CD4-positive, alpha-beta memory T cell (primary cell): Measurements from ENCODE around the gene NPS. TPM values are rescaled to one million over a fixed set of nuclear protein-coding genes. Genes with fewer than 3 reads are reported as not detected.

Experiments used
- CTCF ChIA-PET: fragments of 350-600 bp; sonication (Branson Sonifier 250); formaldehyde crosslinking; loops from one replicate; lab custom pipeline; 2021; ENCODE audit warnings: inconsistent platforms; ENCODE audit not compliant: partially characterized antibody; lab: Charles Lee
- POLR2A ChIA-PET: fragments of 350-600 bp; sonication (Branson Sonifier 250); formaldehyde crosslinking; loops from one replicate; lab custom pipeline; 2021; ENCODE audit not compliant: partially characterized antibody; lab: Charles Lee
- DNase-seq, 5 donors: peaks; one replicate each; pipeline versions ENCODE4 v3.0.0 to v3.0.0-alpha.2; 2020 to 2022; ENCODE audit warnings: mixed read lengths in 1 of 5
- H3K27ac ChIP-seq: one replicate; pipeline ENCODE4 v1.7.0; 2013; ENCODE audit warnings: low read depth, low read length
- H3K27me3 ChIP-seq: 2 replicates; pipeline ENCODE4 v1.7.0; 2013; ENCODE audit warnings: mild to moderate bottlenecking, low read length, moderate library complexity; ENCODE audit not compliant: insufficient read depth
- H3K36me3 ChIP-seq: 2 replicates; pipeline ENCODE4 v1.7.0; 2013; ENCODE audit warnings: mild to moderate bottlenecking, low read length, moderate library complexity; ENCODE audit not compliant: insufficient read depth
- H3K4me1 ChIP-seq: 2 replicates; pipeline ENCODE4 v1.7.0; 2013; ENCODE audit warnings: mild to moderate bottlenecking, low read length, moderate library complexity; ENCODE audit not compliant: insufficient read depth
- H3K4me3 ChIP-seq, 2 donors: one replicate each; pipeline ENCODE4 v1.7.0; 2013; ENCODE audit warnings: low read length in 2 of 2, mild to moderate bottlenecking in 1 of 2
- H3K9me3 ChIP-seq, 2 donors: one replicate each; pipeline ENCODE4 v1.7.0; 2013; ENCODE audit warnings: low read length in 2 of 2, control low read depth in 1 of 2; ENCODE audit not compliant: control insufficient read depth in 1 of 2
- H3K27ac Mint-ChIP-seq, 7 donors: one replicate each; pipeline ENCODE4 v1.8.0; 2020 to 2021; ENCODE audit warnings: mixed read lengths in 7 of 7, mild to moderate bottlenecking in 6 of 7, inconsistent platforms in 3 of 7, moderate library complexity in 3 of 7
- H3K27me3 Mint-ChIP-seq, 2 donors: one replicate each; pipeline ENCODE4 v1.8.0; 2020 to 2021; ENCODE audit warnings: mixed read lengths in 2 of 2
- H3K36me3 Mint-ChIP-seq, 2 donors: one replicate each; pipeline ENCODE4 v1.8.0; 2020 to 2021; ENCODE audit warnings: mixed read lengths in 2 of 2, inconsistent platforms in 1 of 2, mild to moderate bottlenecking in 1 of 2
- H3K4me1 Mint-ChIP-seq, 4 donors: one replicate each; pipeline ENCODE4 v1.8.0; 2020 to 2021; ENCODE audit warnings: mixed read lengths in 4 of 4, mild to moderate bottlenecking in 1 of 4
- H3K4me3 Mint-ChIP-seq, 8 donors: one replicate each; pipeline ENCODE4 v1.8.0; 2020 to 2021; ENCODE audit warnings: mixed read lengths in 8 of 8, mild to moderate bottlenecking in 7 of 8, moderate library complexity in 6 of 8, inconsistent platforms in 3 of 8
- H3K9me3 Mint-ChIP-seq, 8 donors: one replicate each; pipeline ENCODE4 v1.8.0; 2020 to 2021; ENCODE audit warnings: mixed read lengths in 8 of 8, mild to moderate bottlenecking in 5 of 8, inconsistent platforms in 3 of 8, moderate library complexity in 1 of 8
- intact Hi-C: fragments of 100-400 bp; cut with micrococcal nuclease; formaldehyde crosslinking; loops from one replicate; pipeline ENCODE4 v1.15.1; 2023
- polyA plus RNA-seq, 2 donors: library from polyadenylated mRNA; unstranded; fragments of 300-500 nt; fragmentation: Illumina TruSeq; gene quantifications; one replicate each; pipeline ENCODE4 v1.2.3, GENCODE V29; 2021
- total RNA-seq, 2 experiments: library from RNA; stranded (reverse); gene quantifications; one replicate each; pipeline ENCODE4 v1.2.3, GENCODE V29; 2021

The NPS gene
- total and polyA plus RNA-seq, 4 experiments from 2014 or later: not detected

DNA sequence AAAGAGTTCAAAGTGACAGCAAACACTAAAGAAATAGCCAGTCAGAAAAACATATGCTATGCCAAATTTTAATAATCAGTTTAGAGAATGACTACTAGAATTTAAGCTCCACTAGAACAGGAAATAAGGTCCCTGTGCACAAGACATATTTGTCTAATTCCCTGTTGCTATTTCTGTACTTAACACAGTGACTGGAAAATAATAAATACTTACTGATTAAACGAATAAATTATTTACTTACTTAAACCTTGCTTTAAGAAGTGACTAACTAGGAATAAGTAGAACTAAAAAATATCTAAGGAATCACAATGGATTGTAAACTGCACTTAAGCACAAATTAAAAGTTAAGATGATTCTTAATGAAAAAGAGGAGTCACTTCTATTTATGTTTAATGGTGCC, 22.3 kb downstream of the NPS start:
- no peaks in the 10 kb centered on the region for H3K27me3 Mint-ChIP-seq
- ChIA-PET CTCF (no interaction called here), POLR2A (no interaction called here)
- Histone ChIP-seq H3K9me3 (no peaks in the 10 kb centered on the region), H3K4me3 (no peak overlapping the region), H3K27ac (no peak overlapping the region), H3K4me1 (no peaks in the 10 kb centered on the region), H3K36me3 (no peaks in the 10 kb centered on the region), H3K27me3 (no peaks in the 10 kb centered on the region)
- no peaks in the 10 kb centered on the region for H3K36me3 Mint-ChIP-seq
- peaks cover 0 to 15% (median 8%) of the 10 kb centered on the region in 8 donors for H3K9me3 Mint-ChIP-seq
- no peak overlapping the region for H3K4me3 Mint-ChIP-seq
- DNase-seq: no peak
- H3K4me1 Mint-ChIP-seq: no peaks in the 10 kb centered on the region
- intact Hi-C loops: no loop called here
- H3K27ac Mint-ChIP-seq: no peak overlapping the region

DNA sequence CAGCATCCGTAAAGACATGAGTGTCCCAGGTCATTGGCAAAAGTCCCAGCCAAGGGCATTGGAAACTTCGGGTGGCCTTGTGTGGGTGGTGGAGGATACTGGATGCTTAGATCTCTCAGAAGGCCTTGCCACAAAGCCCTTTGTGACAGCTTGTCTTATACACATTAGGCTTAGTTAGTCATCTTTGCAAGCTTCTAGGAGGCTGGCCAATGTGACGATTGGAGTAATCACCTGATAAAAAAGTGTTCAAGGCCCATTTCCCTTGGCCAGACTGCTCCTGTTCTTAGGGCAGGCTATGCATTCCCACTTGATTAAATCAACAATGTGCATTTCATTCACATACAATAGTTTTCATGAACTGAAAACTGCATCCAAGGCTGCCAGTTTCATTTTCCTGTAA, 26.9 kb downstream of the NPS start:
- H3K4me3 Mint-ChIP-seq: no peak overlapping the region
- intact Hi-C loops: no loop called here
- CTCF ChIA-PET: no interaction called here
- H3K9me3 Mint-ChIP-seq: peaks cover 0 to 16% (median 7%) of the 10 kb centered on the region in 8 donors
- H3K4me3 ChIP-seq: no peak overlapping the region
- DNase-seq: no peak
- H3K4me1 Mint-ChIP-seq: no peaks in the 10 kb centered on the region
- POLR2A ChIA-PET: no interaction called here
- H3K27ac Mint-ChIP-seq: no peak overlapping the region
- no peak overlapping the region for H3K27ac ChIP-seq
- no peaks in the 10 kb centered on the region for H3K9me3 ChIP-seq
- no peaks in the 10 kb centered on the region for H3K4me1 ChIP-seq
- H3K36me3 Mint-ChIP-seq: no peaks in the 10 kb centered on the region
- peaks cover 0 to 2% of the 10 kb centered on the region in 2 donors for H3K27me3 Mint-ChIP-seq
- H3K36me3 ChIP-seq: no peaks in the 10 kb centered on the region
- H3K27me3 ChIP-seq: no peaks in the 10 kb centered on the region

DNA sequence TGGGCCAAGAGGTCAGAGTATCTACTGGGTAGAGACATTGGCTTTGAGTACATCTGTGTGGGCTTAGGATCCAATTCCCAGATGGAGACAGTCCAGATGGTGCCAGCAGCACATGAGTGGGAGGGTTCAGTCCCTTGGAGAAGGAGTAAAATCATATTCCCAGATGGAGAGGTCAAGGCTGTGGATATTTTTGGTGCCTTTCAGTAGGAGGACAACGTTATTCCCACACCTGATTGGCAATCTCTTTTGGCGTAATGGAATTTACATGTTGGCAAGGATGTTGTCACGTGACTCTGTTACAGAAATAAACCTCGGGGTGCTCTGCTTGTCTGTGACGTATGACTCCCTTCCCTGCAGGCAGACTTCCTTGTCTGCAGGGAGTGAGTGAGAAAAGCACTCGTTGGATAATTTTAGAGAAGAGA, 27.6 kb downstream of the NPS start:
- H3K27me3 Mint-ChIP-seq: peaks cover 0 to 2% of the 10 kb centered on the region in 2 donors
- H3K36me3 ChIP-seq: no peaks in the 10 kb centered on the region
- no peaks in the 10 kb centered on the region for H3K9me3 ChIP-seq
- intact Hi-C loops: no loop called here
- no peaks in the 10 kb centered on the region for H3K27me3 ChIP-seq
- H3K4me1 Mint-ChIP-seq: no peaks in the 10 kb centered on the region
- H3K36me3 Mint-ChIP-seq: no peaks in the 10 kb centered on the region
- H3K4me3 Mint-ChIP-seq: no peak overlapping the region
- no peak overlapping the region for H3K27ac ChIP-seq
- H3K4me3 ChIP-seq: no peak overlapping the region
- ChIA-PET CTCF (no interaction called here), POLR2A (no interaction called here)
- H3K27ac Mint-ChIP-seq: no peak overlapping the region
- no peaks in the 10 kb centered on the region for H3K4me1 ChIP-seq
- H3K9me3 Mint-ChIP-seq: peaks cover 0 to 16% (median 7%) of the 10 kb centered on the region in 8 donors
- DNase-seq: no peak

DNA sequence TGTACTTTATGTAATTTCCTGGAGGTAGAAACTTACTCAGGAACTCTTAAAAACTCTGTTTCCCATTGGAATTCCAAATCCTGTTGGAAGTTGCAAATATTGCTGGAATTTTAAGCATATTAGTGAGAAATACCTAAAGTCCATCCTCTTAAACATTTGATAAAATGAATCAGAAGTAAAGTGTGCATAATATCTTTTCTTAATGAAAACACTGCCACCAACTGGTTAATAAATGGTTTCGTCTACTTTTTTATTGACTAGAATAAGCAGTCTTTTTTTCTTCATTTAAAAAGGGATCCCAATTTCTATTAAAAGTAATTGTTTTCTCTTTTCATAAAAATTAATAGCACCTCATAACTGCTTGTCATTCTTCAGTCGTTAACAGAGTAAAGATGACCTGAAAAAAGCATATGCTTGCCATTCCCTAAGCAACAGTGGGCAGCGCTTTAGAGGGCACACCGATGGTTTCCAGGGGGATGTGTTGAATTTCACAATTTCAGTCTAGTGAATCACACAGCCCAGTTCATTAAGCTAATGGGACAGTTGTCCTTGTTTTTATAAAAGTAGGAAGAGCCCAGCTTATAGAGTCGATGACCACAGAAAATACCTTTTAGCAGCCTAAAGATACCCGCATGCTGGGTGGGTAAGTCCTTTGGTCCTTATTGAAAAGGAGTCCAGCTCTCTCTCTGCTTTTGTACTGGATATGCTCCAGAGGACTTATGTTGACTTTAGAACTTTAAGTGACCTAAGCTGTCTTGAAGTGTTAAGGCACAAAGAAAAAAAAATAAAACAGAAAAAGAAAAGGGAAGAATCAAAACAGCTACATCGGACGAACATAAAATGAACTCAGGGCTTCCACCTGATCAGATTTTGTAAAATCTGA, 28.5 kb downstream of the NPS start:
- Histone ChIP-seq H3K36me3 (no peaks in the 10 kb centered on the region), H3K9me3 (no peaks in the 10 kb centered on the region), H3K27me3 (no peaks in the 10 kb centered on the region), H3K27ac (no peak overlapping the region), H3K4me3 (no peak overlapping the region), H3K4me1 (no peaks in the 10 kb centered on the region)
- H3K27me3 Mint-ChIP-seq: peaks cover 0 to 2% of the 10 kb centered on the region in 2 donors
- ChIA-PET POLR2A (no interaction called here), CTCF (no interaction called here)
- intact Hi-C loops: no loop called here
- peaks cover 0 to 15% (median 7%) of the 10 kb centered on the region in 8 donors for H3K9me3 Mint-ChIP-seq
- H3K36me3 Mint-ChIP-seq: no peaks in the 10 kb centered on the region
- no peak for DNase-seq
- H3K27ac Mint-ChIP-seq: no peak overlapping the region
- no peak overlapping the region for H3K4me3 Mint-ChIP-seq
- no peaks in the 10 kb centered on the region for H3K4me1 Mint-ChIP-seq

DNA sequence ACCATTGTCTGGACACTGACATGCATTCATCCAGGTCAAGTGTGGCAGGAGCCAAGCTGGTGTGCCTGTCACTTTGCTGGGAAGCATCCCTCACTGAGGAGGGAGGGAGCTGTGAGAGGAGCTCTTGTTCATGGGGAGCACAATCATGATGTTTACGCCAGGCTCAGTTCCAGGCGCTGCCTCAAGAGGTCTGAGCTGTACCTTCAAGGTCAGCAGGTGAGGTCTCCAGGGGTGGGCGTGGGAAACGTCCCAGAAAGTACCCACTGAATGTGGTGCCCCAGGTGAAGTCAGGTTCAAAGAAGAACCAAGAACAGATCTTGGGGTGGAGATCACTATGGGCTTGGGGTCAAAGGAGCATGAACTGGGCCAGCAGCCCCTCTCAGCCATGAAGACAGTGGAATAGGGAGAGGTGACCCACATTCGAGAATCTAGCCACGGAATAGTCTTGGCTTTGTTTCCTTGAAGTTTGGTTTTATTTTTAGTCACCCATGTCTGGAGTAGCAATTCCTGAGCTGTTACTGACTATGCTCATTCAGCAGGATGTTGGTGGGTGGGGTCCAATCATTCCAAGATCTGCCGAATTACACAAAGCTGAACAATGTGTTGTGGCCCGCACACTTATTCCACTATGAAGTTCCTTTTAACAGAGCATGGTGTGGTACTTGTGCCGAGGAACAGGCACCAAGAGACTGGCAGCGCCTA, 29.3 kb downstream of the NPS start:
- Mint-ChIP-seq H3K4me1 (no peaks in the 10 kb centered on the region), H3K9me3 (peaks cover 0 to 7% (median 4%) of the 10 kb centered on the region in 8 donors), H3K27me3 (peaks cover 0 to 2% of the 10 kb centered on the region in 2 donors), H3K4me3 (no peak overlapping the region), H3K36me3 (no peaks in the 10 kb centered on the region), H3K27ac (no peak overlapping the region)
- Histone ChIP-seq H3K27ac (no peak overlapping the region), H3K27me3 (no peaks in the 10 kb centered on the region), H3K36me3 (no peaks in the 10 kb centered on the region), H3K4me1 (no peaks in the 10 kb centered on the region), H3K9me3 (no peaks in the 10 kb centered on the region), H3K4me3 (no peak overlapping the region)
- ChIA-PET POLR2A (no interaction called here), CTCF (no interaction called here)
- intact Hi-C loops: no loop called here
- DNase-seq: no peak

DNA sequence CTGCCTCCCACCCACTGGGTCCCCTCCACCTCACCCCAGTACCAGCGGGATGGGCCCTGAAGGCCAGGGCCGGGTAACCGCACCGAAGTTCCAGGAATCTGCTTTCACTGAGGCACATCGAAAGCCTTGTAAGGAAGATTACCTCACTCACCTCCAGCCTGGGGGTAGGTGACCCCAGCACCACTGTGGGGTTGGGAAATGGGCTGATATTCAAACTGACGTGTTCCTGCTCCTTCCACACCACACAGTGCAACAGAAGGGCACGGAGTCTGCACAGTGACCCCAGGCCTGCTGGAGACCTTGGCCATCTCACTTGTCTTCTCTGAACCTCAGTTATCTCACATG, 29.8 kb downstream of the NPS start:
- Mint-ChIP-seq H3K4me1 (no peaks in the 10 kb centered on the region), H3K27ac (no peak overlapping the region), H3K9me3 (peaks cover 0 to 3% (median 0%) of the 10 kb centered on the region in 8 donors), H3K36me3 (no peaks in the 10 kb centered on the region), H3K4me3 (no peak overlapping the region), H3K27me3 (peaks cover 0 to 2% of the 10 kb centered on the region in 2 donors)
- ChIA-PET POLR2A (no interaction called here), CTCF (no interaction called here)
- H3K36me3 ChIP-seq: no peaks in the 10 kb centered on the region
- no peaks in the 10 kb centered on the region for H3K4me1 ChIP-seq
- no peak for DNase-seq
- no peaks in the 10 kb centered on the region for H3K9me3 ChIP-seq
- no peaks in the 10 kb centered on the region for H3K27me3 ChIP-seq
- intact Hi-C loops: no loop called here
- no peak overlapping the region for H3K4me3 ChIP-seq
- H3K27ac ChIP-seq: no peak overlapping the region

DNA sequence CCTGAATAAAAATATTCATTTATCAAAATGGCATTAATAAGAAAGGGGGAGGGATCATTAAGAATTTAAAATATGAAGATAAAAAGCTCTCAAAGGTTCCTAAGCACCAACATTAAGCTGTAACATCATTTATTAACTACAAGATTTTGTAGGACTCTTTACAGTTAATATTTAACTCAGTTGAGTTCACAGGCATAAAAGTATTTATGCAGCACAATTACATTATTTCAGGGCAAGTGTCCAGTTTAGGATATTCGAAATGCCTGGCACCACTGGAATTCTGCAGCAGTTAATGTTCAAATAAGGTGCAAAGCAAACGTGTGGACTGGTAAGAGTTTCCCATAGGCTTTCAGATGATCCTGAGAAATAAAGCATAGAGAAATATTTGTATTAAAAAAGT, 30.5 kb downstream of the NPS start:
- peaks cover 0 to 3% (median 0%) of the 10 kb centered on the region in 8 donors for H3K9me3 Mint-ChIP-seq
- Histone ChIP-seq H3K36me3 (no peaks in the 10 kb centered on the region), H3K27me3 (no peaks in the 10 kb centered on the region), H3K4me1 (no peaks in the 10 kb centered on the region), H3K9me3 (no peaks in the 10 kb centered on the region), H3K4me3 (no peak overlapping the region), H3K27ac (no peak overlapping the region)
- no peak overlapping the region for H3K27ac Mint-ChIP-seq
- ChIA-PET POLR2A (no interaction called here), CTCF (no interaction called here)
- H3K36me3 Mint-ChIP-seq: no peaks in the 10 kb centered on the region
- H3K4me1 Mint-ChIP-seq: no peaks in the 10 kb centered on the region
- intact Hi-C loops: no loop called here
- H3K27me3 Mint-ChIP-seq: peaks cover 0 to 2% of the 10 kb centered on the region in 2 donors
- no peak for DNase-seq
- H3K4me3 Mint-ChIP-seq: no peak overlapping the region
